ENCODE data around the gene ARID4B.
"Not testable (repeated sequence)": the region's sequence is repeated elsewhere in the genome, so short reads cannot be mapped to it uniquely, and the experiment has no call there.

ARID4B gene

DNA sequence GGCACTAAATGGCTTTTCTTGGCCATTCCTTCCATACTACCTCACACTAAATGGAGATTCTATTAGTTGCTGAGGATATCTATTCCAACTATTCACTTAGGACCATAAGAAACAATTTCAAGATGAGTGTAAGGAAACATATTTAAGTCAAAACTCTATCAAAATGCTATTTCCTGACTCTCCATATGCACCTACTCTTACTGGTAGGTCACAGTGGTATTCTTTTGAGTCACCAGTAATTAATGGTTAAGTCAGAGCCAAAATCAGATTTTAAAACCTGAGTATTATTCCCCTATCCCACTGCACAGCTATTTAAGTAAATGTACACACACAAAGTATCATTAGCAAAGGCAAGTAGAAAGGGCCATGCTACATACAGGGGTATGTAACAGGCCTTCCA is 50.3 kb downstream of the ARID4B start:
- H3K27ac ChIP-seq: no peak overlapping the region
- TF ChIP-seq, protein P1, sequence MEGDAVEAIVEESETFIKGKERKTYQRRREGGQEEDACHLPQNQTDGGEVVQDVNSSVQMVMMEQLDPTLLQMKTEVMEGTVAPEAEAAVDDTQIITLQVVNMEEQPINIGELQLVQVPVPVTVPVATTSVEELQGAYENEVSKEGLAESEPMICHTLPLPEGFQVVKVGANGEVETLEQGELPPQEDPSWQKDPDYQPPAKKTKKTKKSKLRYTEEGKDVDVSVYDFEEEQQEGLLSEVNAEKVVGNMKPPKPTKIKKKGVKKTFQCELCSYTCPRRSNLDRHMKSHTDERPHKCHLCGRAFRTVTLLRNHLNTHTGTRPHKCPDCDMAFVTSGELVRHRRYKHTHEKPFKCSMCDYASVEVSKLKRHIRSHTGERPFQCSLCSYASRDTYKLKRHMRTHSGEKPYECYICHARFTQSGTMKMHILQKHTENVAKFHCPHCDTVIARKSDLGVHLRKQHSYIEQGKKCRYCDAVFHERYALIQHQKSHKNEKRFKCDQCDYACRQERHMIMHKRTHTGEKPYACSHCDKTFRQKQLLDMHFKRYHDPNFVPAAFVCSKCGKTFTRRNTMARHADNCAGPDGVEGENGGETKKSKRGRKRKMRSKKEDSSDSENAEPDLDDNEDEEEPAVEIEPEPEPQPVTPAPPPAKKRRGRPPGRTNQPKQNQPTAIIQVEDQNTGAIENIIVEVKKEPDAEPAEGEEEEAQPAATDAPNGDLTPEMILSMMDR (conservative IDR thresholded peaks at IDR 0.05; ENCODE audit: low read depth): no peak
- ChIA-PET POLR2A (ENCODE audit: low non-redundant PET) (no interaction called here), CTCF (no interaction called here)
- DNase-seq (ENCODE audit: low spot score): no peak

DNA sequence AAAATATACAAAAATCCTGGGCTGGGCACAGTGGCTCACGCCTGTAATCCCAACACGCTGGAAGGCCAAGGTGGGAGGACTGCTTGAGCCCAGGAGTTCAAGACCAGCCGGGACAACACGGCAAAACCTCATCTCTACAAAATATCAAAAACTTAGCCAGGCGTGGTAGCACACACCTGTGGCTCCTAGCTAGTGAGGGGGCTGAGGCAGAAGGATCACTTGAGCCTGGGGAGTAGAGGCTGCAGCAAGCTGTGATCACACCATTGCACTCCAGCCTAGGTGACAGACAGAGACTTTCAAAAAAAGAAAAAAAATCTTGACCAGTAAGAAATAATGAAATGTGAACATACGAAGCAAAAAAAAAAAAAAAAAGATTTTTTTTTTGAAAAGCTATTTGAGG is 52.1 kb downstream of the ARID4B start:
- ChIA-PET POLR2A (ENCODE audit: low non-redundant PET) (no interaction called here), CTCF (no interaction called here)
- TF ChIP-seq, protein P1 (conservative IDR thresholded peaks at IDR 0.05; ENCODE audit: low read depth): no peak
- DNase-seq (ENCODE audit: low spot score): no peak
- no peak overlapping the region for H3K27ac ChIP-seq

DNA sequence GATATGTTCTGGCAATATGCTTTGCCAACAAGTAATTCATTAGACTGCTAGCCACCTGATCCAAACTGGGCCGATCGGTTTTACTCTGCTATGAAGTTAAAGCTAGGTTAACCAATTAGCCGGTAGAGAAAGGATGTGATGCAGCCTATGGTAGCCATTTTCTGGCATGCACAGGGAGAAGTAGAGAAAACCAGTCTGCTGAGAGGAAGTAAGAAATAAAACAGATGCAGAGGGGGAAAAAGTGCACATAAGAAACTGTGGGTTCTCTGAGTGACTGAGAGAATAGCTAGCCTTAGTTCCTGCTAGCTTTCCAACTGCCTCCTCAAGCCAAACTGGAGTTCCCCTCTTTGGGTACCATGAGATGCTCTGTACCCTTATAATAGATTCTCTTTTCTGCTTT is 52.8 kb downstream of the ARID4B start:
- DNase-seq (ENCODE audit: low spot score): no peak
- ChIA-PET CTCF (interaction anchor here (0.6 kb wide), 2 partner anchors 24 to 108 kb away, joined by 3 read pairs; no protein-coding TSS in a partner anchor), POLR2A (ENCODE audit: low non-redundant PET) (no interaction called here)
- no peak overlapping the region for H3K27ac ChIP-seq
- TF ChIP-seq, protein P1 (conservative IDR thresholded peaks at IDR 0.05; ENCODE audit: low read depth): no peak

DNA sequence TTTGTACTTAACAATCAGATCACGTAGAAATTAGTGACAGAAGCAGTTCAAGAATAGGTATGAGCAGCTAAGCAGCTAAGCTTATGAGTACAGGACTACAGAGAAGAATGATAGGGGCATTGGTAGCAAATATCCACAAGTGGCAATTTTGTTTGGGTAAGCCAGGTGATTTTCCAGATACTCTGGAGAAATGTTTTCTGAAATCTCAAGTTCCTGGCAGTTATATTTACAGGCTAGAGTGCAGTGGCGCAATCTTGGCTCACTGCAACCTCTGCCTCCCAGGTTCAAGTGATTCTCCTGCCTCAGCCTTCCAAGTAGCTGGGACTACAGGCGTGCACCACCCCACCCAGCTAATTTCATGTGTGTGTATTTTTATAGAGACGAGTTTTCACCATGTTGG is 55.1 kb downstream of the ARID4B start:
- ChIA-PET CTCF (no interaction called here), POLR2A (ENCODE audit: low non-redundant PET) (no interaction called here)
- H3K27ac ChIP-seq: no peak overlapping the region
- TF ChIP-seq, protein P1 (conservative IDR thresholded peaks at IDR 0.05; ENCODE audit: low read depth): no peak
- no peak for DNase-seq (ENCODE audit: low spot score)

DNA sequence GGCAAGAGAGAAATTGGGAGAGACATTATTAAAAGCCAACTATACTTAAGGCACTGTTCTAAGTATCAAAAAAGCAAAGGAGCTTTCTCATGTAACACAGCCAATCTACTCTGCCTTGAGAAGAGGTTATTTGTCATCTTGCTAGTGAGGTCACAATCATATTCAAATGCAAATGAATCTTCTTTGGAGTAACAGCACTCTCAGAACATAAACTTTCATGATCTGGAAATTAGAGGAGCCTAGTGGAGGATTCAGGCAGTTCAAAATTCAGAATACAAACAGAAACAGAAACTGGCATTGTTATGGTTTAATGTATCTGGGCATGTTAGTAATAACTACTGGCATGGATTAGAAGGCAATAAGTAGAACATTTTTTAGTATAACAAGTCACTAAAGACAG is 57.4 kb downstream of the ARID4B start:
- no peak for DNase-seq (ENCODE audit: low spot score)
- TF ChIP-seq, protein P1 (conservative IDR thresholded peaks at IDR 0.05; ENCODE audit: low read depth): no peak

DNA sequence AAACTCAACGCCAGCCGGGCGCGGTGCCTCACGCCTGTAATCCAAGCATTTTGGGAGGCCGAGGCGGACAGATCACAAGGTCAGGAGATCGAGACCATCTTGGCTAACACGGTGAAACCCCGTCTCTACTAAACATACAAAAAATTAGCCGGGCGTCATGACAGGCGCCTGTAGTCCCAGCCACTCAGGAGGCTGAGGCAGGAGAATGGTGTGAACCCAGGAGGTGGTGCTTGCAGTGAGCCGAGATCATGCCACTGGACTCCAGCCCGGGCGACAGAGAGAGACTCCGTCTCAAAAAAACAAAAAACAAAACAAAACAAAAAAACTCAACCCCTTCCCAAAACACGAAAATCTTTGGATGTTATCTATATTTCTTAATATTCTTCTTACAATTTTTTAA is 58.0 kb downstream of the ARID4B start:
- DNase-seq (ENCODE audit: low spot score); POLR2A ChIA-PET (ENCODE audit: low non-redundant PET); CTCF ChIA-PET; H3K27ac ChIP-seq: not testable (repeated sequence)

More for the DNA sequence above, 57.4 kb downstream of the ARID4B start:
- H3K27ac ChIP-seq: no peak overlapping the region
- ChIA-PET POLR2A (ENCODE audit: low non-redundant PET) (no interaction called here), CTCF (no interaction called here)

DNA sequence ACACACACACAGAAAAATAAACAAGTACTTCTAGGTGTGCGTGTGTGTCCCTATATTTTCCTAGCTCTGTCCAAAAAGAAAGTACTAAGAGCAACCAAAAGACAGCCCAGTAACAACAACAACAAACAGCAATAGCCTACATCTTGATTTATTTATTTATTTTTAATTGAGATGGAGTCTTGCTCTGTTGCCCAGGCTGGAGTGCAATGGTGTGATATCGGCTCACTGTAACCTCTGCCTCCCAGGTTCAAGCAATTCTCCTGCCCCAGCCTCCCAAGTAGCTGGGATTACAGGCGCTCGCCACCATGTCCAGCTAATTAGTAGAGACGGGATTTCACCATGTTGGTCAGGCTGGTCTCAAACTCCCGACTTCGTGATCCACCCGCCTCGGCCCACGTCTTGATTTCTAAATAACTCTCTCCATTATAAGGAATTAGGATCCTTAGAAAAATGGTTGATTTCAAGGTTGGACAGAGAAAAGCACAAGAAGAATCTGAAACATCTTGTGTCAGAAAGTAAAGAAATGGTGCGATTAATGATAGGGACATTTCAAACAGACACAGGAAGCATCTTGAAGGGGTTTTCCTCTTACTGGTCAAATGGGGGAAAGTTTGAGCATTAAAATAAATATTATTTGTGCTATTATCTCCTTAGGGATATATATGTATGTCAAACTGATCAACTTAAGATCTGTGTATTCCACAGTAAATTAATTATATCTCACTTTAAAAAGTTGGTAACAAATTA is 59.4 kb downstream of the ARID4B start:
- POLR2A ChIA-PET (ENCODE audit: low non-redundant PET): no interaction called here
- TF ChIP-seq, protein P1 (conservative IDR thresholded peaks at IDR 0.05; ENCODE audit: low read depth): no peak
- CTCF ChIA-PET: interaction anchor here (0.6 kb wide), 1 partner anchor 39 kb away, joined by 4 read pairs; no protein-coding TSS in a partner anchor
- no peak for DNase-seq (ENCODE audit: low spot score)
- no peak overlapping the region for H3K27ac ChIP-seq

All from RWPE1 (cell line).